ENCODE measurements around the gene CADPS2.

The CADPS2 gene

GRCh38 chr7:122301858-122302760, 584.2 kb downstream of the CADPS2 start:
- TF ChIP-seq CTCF (conservative IDR thresholded peaks at IDR 0.05; ENCODE audit: low read depth), result no peak
- no peak overlapping the region for H3K27ac ChIP-seq
- POLR2A ChIA-PET (ENCODE audit: low non-redundant PET), result no interaction called here
- DNase-seq (ENCODE audit: low spot score), result no peak
- CTCF ChIA-PET, result no interaction called here

GRCh38 chr7:122300956-122301833, 585.1 kb downstream of the CADPS2 start:
- no peak overlapping the region for H3K27ac ChIP-seq
- no peak for DNase-seq (ENCODE audit: low spot score)
- POLR2A ChIA-PET (ENCODE audit: low non-redundant PET), result no interaction called here
- TF ChIP-seq CTCF (conservative IDR thresholded peaks at IDR 0.05; ENCODE audit: low read depth), result no peak
- CTCF ChIA-PET, result interaction anchor here (0.6 kb wide), 1 partner anchor 1729 kb away, joined by 7 read pairs; no protein-coding TSS in a partner anchor

GRCh38 chr7:122300211-122300932, 585.9 kb downstream of the CADPS2 start:
- POLR2A ChIA-PET (ENCODE audit: low non-redundant PET), result no interaction called here
- CTCF ChIA-PET, result interaction anchor here (0.6 to 0.7 kb wide), 2 partner anchors 721 to 1729 kb away, joined by 6 to 7 read pairs; no protein-coding TSS in a partner anchor
- no peak overlapping the region for H3K27ac ChIP-seq
- TF ChIP-seq CTCF (conservative IDR thresholded peaks at IDR 0.05; ENCODE audit: low read depth), result no peak
- DNase-seq (ENCODE audit: low spot score), result no peak

- no peak for DNase-seq (ENCODE audit: low spot score)
- CTCF ChIA-PET, result interaction anchor here (0.7 kb wide), 1 partner anchor 721 kb away, joined by 6 read pairs; no protein-coding TSS in a partner anchor
- POLR2A ChIA-PET (ENCODE audit: low non-redundant PET), result no interaction called here
- no peak overlapping the region for H3K27ac ChIP-seq
- no peak for TF ChIP-seq CTCF (conservative IDR thresholded peaks at IDR 0.05; ENCODE audit: low read depth)
Measured at GRCh38 chr7:122299624-122300210, 586.5 kb downstream of the CADPS2 start.

- ChIA-PET POLR2A (ENCODE audit: low non-redundant PET) (no interaction called here), CTCF (no interaction called here)
- DNase-seq (ENCODE audit: low spot score), result no peak
- no peak for TF ChIP-seq CTCF (conservative IDR thresholded peaks at IDR 0.05; ENCODE audit: low read depth)
- no peak overlapping the region for H3K27ac ChIP-seq
Measured at GRCh38 chr7:122298618-122299017, 587.6 kb downstream of the CADPS2 start.
